ENCODE measurements around the gene SLC16A1.

SLC16A1 gene

GRCh38 chr1:112973788-112974187, 17.8 kb upstream of the SLC16A1 start:
- no peak overlapping the region for H3K23ac ChIP-seq (ENCODE audit: low read length)
- peaks cover 0 to 2% of the 10 kb centered on the region in 2 experiments for H3K36me3 ChIP-seq (ENCODE audit: control insufficient read depth in 1 of 2, insufficient read depth in 2 of 2, low read length in 2 of 2)
- no peak overlapping the region for H3K4me3 ChIP-seq (ENCODE audit: low read depth, low read length)
- no peaks in the 10 kb centered on the region for H3K9me3 ChIP-seq (ENCODE audit: insufficient read depth, low read depth, low read length)
- no peaks in the 10 kb centered on the region for H3K79me1 ChIP-seq (ENCODE audit: low read length)
- no peak overlapping the region for H3K27ac ChIP-seq (ENCODE audit: low read depth, low read length)
- no peak overlapping the region for H4K91ac ChIP-seq (ENCODE audit: low read depth, low read length)
- H2AK5ac ChIP-seq (ENCODE audit: low read length), result no peak overlapping the region
- H3K18ac ChIP-seq (ENCODE audit: low read length), result no peak overlapping the region
- WGBS (ENCODE audit: extremely low coverage, insufficient coverage, insufficient read length), result no CpG with 5 or more reads among the region's 1 CpG
- no peak overlapping the region for H2BK5ac ChIP-seq (ENCODE audit: low read depth, low read length, poor library complexity)
- no peak overlapping the region for H2BK12ac ChIP-seq (ENCODE audit: low read length)
- no peak overlapping the region for H3K4ac ChIP-seq (ENCODE audit: low read depth, low read length)
- no peak overlapping the region for H3K9ac ChIP-seq (ENCODE audit: low read length)
- H3K27me3 ChIP-seq (ENCODE audit: insufficient read depth, low read length), result no peaks in the 10 kb centered on the region
- H3K4me1 ChIP-seq (ENCODE audit: control insufficient read depth in 1 of 2, insufficient read depth in 2 of 2, low read length in 2 of 2), result peaks cover 0 to 1% of the 10 kb centered on the region in 2 experiments
- H3K4me2 ChIP-seq (ENCODE audit: low read length), result no peak overlapping the region
- H3K79me2 ChIP-seq (ENCODE audit: control insufficient read depth, insufficient read depth, low read length, poor library complexity), result no peaks in the 10 kb centered on the region
- no peak overlapping the region for H4K12ac ChIP-seq (ENCODE audit: low read depth, low read length)
- no peak overlapping the region for H2AFZ ChIP-seq (ENCODE audit: insufficient read depth, low read length, poor library complexity)
- no peak overlapping the region for H2BK120ac ChIP-seq (ENCODE audit: insufficient read depth, low read length, poor library complexity)
- H3K14ac ChIP-seq (ENCODE audit: low read length), result no peak overlapping the region
- DNase-seq, result peak in 1 of 2 donors; percentile 21
- no peak overlapping the region for H4K8ac ChIP-seq (ENCODE audit: low read depth, low read length)

- no CpG with 5 or more reads among the region's 1 CpG for WGBS (ENCODE audit: extremely low coverage, insufficient coverage, insufficient read length)
- Histone ChIP-seq H3K79me1 (ENCODE audit: low read length) (no peaks in the 10 kb centered on the region), H3K27ac (ENCODE audit: low read depth, low read length) (no peak overlapping the region), H3K27me3 (ENCODE audit: insufficient read depth, low read length) (no peaks in the 10 kb centered on the region), H3K4me1 (ENCODE audit: control insufficient read depth in 1 of 2, insufficient read depth in 2 of 2, low read length in 2 of 2) (no peaks in the 10 kb centered on the region), H3K18ac (ENCODE audit: low read length) (no peak overlapping the region), H2AK5ac (ENCODE audit: low read length) (no peak overlapping the region), H3K9ac (ENCODE audit: low read length) (no peak overlapping the region), H3K36me3 (ENCODE audit: control insufficient read depth in 1 of 2, insufficient read depth in 2 of 2, low read length in 2 of 2) (peaks cover 2 to 6% of the 10 kb centered on the region in 2 experiments), H3K9me3 (ENCODE audit: insufficient read depth, low read depth, low read length) (no peaks in the 10 kb centered on the region), H3K14ac (ENCODE audit: low read length) (no peak overlapping the region), H3K4me2 (ENCODE audit: low read length) (no peak overlapping the region), H2BK120ac (ENCODE audit: insufficient read depth, low read length, poor library complexity) (no peak overlapping the region), H4K91ac (ENCODE audit: low read depth, low read length) (no peak overlapping the region), H3K4me3 (ENCODE audit: low read depth, low read length) (no peak overlapping the region), H3K79me2 (ENCODE audit: control insufficient read depth, insufficient read depth, low read length, poor library complexity) (no peaks in the 10 kb centered on the region), H2AFZ (ENCODE audit: insufficient read depth, low read length, poor library complexity) (no peak overlapping the region), H4K8ac (ENCODE audit: low read depth, low read length) (no peak overlapping the region), H4K12ac (ENCODE audit: low read depth, low read length) (no peak overlapping the region), H2BK12ac (ENCODE audit: low read length) (no peak overlapping the region), H3K4ac (ENCODE audit: low read depth, low read length) (no peak overlapping the region), H3K23ac (ENCODE audit: low read length) (no peak overlapping the region), H2BK5ac (ENCODE audit: low read depth, low read length, poor library complexity) (no peak overlapping the region)
- no peak for DNase-seq
These were observed 15.0 kb upstream of the SLC16A1 start for GRCh38 chr1:112971006-112971405.

DNA sequence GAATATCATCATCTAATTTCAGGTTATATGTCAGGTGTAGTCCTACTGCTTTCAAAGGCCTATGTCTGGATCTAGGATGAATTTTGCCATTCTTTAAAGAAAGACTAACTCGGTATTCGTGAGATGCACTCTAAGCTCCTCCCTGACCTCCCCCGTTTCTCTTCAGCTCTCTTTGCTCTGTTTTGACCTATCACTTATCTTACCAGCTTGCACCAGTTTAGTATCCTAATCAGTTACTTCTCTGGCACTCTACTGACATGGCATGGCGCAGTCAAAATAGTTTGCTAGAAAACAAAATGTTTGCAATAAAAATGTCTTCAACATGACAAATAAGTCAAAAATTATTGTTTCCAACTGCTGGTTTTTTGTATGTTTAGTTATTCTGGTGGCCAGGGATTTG, 8.4 kb upstream of the SLC16A1 start:
- Histone ChIP-seq H4K12ac (ENCODE audit: low read depth, low read length) (no peak overlapping the region), H3K9ac (ENCODE audit: low read length) (no peak overlapping the region), H3K4me1 (ENCODE audit: control insufficient read depth in 1 of 2, insufficient read depth in 2 of 2, low read length in 2 of 2) (no peaks in the 10 kb centered on the region), H3K36me3 (ENCODE audit: control insufficient read depth in 1 of 2, insufficient read depth in 2 of 2, low read length in 2 of 2) (peaks cover 0 to 6% of the 10 kb centered on the region in 2 experiments), H3K4me3 (ENCODE audit: low read depth, low read length) (no peak overlapping the region), H4K8ac (ENCODE audit: low read depth, low read length) (no peak overlapping the region), H3K23ac (ENCODE audit: low read length) (no peak overlapping the region), H2BK120ac (ENCODE audit: insufficient read depth, low read length, poor library complexity) (no peak overlapping the region), H3K4me2 (ENCODE audit: low read length) (no peak overlapping the region), H3K9me3 (ENCODE audit: insufficient read depth, low read depth, low read length) (no peaks in the 10 kb centered on the region), H3K79me1 (ENCODE audit: low read length) (no peaks in the 10 kb centered on the region), H3K27me3 (ENCODE audit: insufficient read depth, low read length) (no peaks in the 10 kb centered on the region), H3K4ac (ENCODE audit: low read depth, low read length) (no peak overlapping the region), H3K27ac (ENCODE audit: low read depth, low read length) (no peak overlapping the region), H2BK12ac (ENCODE audit: low read length) (no peak overlapping the region), H2AK5ac (ENCODE audit: low read length) (no peak overlapping the region), H3K18ac (ENCODE audit: low read length) (no peak overlapping the region), H3K79me2 (ENCODE audit: control insufficient read depth, insufficient read depth, low read length, poor library complexity) (no peaks in the 10 kb centered on the region), H2AFZ (ENCODE audit: insufficient read depth, low read length, poor library complexity) (no peak overlapping the region), H2BK5ac (ENCODE audit: low read depth, low read length, poor library complexity) (no peak overlapping the region), H4K91ac (ENCODE audit: low read depth, low read length) (no peak overlapping the region), H3K14ac (ENCODE audit: low read length) (no peak overlapping the region)
- WGBS (ENCODE audit: extremely low coverage, insufficient coverage, insufficient read length), result no CpG with 5 or more reads among the region's 4 CpGs
- DNase-seq, result no peak

DNA sequence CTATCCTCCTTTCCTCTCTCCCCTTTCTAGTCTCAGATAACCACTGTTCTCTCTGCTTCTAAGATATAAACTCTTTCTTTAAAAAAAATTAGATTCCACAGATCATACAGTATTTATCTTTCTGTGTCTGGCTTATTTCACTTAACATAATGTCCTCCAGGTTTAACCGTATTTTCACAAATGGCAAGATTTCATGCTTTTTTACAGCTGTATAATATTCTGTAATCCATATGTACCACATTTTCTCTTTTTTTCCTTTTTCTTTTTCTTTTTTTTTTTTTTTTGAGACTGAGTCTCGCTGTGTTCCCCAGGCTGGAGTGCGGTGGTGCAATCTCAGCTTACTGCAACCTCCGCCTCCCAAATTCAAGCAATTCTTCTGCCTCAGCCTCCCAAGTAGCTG, 5.1 kb upstream of the SLC16A1 start:
- no CpG with 5 or more reads among the region's 4 CpGs for WGBS (ENCODE audit: extremely low coverage, insufficient coverage, insufficient read length)
- DNase-seq, result no peak
- Histone ChIP-seq H2BK5ac (ENCODE audit: low read depth, low read length, poor library complexity) (no peak overlapping the region), H3K4me2 (ENCODE audit: low read length) (no peak overlapping the region), H3K4me1 (ENCODE audit: control insufficient read depth in 1 of 2, insufficient read depth in 2 of 2, low read length in 2 of 2) (peaks cover 0 to 7% of the 10 kb centered on the region in 2 experiments), H4K91ac (ENCODE audit: low read depth, low read length) (no peak overlapping the region), H4K12ac (ENCODE audit: low read depth, low read length) (no peak overlapping the region), H3K36me3 (ENCODE audit: control insufficient read depth in 1 of 2, insufficient read depth in 2 of 2, low read length in 2 of 2) (no peaks in the 10 kb centered on the region), H3K14ac (ENCODE audit: low read length) (no peak overlapping the region), H3K4ac (ENCODE audit: low read depth, low read length) (no peak overlapping the region), H2AK5ac (ENCODE audit: low read length) (no peak overlapping the region), H2BK120ac (ENCODE audit: insufficient read depth, low read length, poor library complexity) (no peak overlapping the region), H3K18ac (ENCODE audit: low read length) (no peak overlapping the region), H3K9me3 (ENCODE audit: insufficient read depth, low read depth, low read length) (no peaks in the 10 kb centered on the region), H3K27me3 (ENCODE audit: insufficient read depth, low read length) (no peaks in the 10 kb centered on the region), H3K27ac (ENCODE audit: low read depth, low read length) (no peak overlapping the region), H4K8ac (ENCODE audit: low read depth, low read length) (no peak overlapping the region), H2BK12ac (ENCODE audit: low read length) (no peak overlapping the region), H2AFZ (ENCODE audit: insufficient read depth, low read length, poor library complexity) (no peak overlapping the region), H3K9ac (ENCODE audit: low read length) (no peak overlapping the region), H3K4me3 (ENCODE audit: low read depth, low read length) (no peak overlapping the region), H3K23ac (ENCODE audit: low read length) (no peak overlapping the region), H3K79me2 (ENCODE audit: control insufficient read depth, insufficient read depth, low read length, poor library complexity) (no peaks in the 10 kb centered on the region), H3K79me1 (ENCODE audit: low read length) (peaks cover 3% of the 10 kb centered on the region)
